Activated T-cell treated with anti-CD3 and anti-CD28 coated beads, Interleukin-2, amount 50 U/mL, for 1 hour (primary cell): ENCODE results near the gene PHKB.

Experiments used
- DNase-seq: peaks from one replicate; pipeline ENCODE4 v3.0.0-alpha.2; 2020

Gene PHKB

DNA sequence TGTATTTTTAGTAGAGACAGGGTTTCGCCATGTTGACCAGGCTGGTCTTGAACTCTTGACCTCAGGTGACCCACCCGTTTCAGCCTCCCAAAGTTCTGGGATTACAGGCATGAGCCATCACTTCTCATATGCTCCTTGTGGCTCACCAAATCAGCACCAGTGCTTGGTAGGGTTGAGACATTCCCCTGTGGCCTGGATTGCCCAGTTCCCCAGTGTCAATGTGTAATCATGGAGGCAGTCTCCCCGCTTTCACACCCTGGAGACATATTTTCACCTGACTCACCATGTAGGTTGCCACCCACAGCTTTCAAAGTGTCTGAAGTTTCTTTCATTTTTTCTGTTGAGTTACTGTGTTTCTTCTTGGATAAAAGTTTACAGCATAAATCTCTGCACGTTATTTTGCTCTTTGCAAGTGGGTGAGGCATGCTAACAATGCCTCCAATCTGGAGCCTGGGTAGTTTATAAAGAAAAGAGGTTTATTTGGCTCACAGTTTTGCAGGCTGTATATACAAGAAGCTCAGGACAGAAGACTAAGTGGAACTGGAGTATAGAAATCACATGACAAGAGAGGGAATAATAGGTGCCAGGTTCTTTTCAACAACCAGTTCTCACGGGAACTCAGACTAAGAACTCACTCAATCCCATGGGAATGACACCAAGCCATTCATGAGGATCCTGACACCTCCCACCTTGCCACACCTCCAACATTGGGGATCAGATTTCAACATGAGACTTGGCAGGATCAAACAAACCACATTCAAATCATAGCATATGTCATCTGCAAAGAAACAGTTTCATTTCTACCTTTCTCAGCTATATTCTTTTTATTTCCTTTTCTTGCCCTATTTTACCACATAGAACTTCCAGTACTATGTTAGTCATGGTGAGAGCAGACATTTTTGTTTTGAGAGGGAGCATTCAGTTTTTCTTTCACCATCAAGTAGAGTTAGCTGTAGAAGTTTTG is 113.2 kb downstream of the PHKB start:
- DNase-seq = no peak

DNA sequence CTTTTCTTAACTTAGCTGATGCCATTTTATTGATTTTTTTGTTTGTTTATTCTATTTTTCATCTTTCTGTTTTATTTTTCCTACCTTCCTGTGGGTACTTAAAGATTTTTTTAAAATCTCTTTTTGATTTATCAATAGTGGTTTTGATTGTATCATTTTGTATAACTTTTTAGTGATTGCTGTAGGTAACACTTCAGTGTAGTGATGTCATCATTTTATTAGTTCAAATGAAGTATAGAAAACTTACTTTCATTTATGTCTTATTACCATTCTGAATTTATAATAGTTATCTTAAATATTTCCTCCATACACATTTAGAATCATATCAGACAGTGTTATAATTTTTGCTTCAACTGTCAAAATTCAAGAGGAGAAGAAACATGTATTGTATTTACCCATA is 115.9 kb downstream of the PHKB start:
- DNase-seq = no peak

- DNase-seq = no peak
These were observed 116.9 kb downstream of the PHKB start for GRCh38 chr16:47578033-47578432.

DNA sequence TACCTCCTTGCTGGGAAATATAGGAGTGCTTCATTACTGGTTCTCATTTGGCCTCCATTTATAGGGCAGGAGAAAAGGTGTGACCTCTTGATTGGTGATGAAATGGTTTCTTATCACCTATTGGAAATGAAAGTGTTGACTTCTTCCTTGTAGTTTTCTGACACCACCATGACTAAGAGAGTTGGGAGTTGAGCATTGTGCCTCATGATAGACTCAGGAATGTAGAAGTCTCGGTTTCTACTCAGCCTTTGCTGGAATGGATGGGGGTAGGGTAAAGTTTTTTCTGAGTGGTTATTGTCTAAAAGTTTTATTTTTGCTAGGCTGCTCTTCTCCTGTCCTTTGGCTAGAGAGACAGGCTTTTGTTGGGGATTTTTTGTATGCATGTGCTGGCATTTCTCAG is 117.4 kb downstream of the PHKB start:
- no peak for DNase-seq

DNA sequence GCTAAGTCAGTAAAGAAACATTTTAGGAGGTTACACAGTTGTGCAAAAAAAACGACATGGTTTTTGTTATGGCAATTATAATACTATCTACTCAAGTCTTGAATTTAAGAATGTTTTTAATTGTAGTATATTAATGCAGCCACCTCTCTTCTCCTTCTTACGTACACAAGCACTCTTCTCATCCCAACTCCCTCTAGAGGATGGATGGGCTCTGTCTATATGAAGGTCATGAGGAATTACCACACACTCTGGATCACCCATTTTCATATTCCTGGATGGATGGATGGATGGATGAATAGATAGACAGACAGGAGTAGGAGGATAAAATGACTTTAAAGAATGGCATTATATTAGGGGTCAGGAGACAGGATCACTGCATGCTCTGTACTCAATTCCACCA is 120.0 kb downstream of the PHKB start:
- no peak for DNase-seq

DNA sequence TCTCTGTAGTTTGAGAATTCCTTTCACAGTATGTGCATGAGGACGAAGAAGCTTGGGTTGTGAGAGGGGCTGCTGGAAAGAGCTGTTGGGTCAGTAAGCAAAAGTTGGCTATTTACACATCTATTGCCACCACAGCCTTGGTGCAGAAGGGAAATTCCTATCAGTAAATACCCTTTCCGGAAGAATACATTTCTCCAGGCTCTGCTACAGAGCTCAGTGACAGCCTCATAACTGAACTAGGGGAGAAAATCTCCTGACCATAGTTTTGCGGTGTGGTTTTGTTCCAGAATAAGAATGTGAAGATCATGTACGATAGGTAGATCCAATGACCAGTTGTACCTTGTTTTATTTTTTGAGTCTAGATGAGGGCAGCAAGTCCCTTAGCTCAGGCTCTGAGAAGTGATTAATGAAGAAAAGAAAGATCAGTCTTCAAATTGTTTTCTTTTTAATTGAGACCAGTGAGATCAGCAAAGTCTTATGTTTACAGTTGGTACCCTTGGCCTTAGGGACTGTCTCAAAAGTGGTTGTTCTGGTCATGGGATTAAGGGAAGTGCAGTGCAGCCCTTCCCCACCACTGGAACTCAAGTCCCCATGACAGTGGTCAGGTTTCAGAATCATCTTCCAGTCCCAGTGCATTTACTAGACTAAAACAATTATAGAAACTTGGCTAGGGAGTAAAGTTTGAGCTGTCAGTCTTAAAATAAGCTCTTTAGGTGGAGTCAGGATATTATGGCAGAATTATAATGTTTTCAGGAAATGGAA is 123.5 kb downstream of the PHKB start:
- DNase-seq = no peak

DNA sequence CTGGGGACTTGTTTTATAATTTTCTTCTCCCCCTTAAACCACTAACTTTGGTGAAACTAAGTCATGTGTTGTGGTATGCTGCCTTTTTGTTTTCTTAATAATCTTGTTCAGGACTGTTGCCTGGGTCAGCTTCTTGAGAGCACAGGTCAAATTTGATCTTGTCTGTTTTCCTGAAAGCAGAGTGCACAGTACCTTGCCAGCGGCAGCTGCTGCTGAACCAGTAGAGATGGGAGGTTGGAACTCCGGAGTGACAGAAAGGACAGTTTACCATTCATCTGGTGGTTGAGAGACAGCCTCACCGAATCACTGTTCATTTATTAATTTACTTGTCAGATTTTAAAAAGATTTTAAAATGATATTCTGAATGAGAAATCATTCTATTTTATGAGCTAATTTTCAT is 125.0 kb downstream of the PHKB start:
- DNase-seq = no peak

GRCh38 chr16:47590472-47590871 is 129.3 kb downstream of the PHKB start:
- no peak for DNase-seq

DNA sequence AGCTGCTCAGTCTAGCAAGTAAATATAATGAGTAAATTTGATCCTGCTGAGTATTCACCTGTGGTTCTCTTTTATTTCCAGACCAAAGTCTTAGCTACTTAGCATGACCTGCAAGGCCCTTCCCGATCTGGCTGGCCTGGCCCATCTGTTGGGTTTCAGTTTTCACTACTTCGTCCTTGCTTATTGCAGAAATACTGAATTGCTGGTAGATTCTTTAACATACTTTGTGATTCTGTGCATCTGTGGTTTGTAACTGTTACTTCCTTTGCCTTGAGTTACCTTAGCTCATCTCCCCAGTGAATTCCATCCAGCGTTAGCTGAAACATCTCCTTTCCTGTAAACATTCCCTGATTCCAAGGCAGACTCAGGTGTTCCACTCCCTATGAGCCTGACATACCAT is 131.1 kb downstream of the PHKB start:
- DNase-seq = no peak

DNA sequence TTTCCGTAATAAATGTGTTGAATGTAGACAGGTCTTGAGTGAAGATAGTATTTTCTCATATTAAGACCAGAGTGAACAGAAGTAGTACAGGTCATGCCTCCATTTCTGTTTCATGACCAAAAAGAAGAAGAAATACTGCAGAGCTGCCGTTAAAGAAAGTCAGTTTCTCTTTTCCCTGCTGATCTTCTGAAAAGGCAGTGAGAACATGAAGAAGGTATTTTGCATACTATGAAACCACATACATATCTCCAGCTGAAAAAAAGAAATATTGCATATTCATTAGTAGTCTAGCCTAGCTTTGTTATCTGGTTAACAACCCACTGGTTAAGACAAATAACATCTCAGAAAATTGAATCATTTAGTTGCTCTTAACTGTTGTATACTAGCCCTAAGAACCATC is 138.4 kb downstream of the PHKB start:
- DNase-seq = no peak

GRCh38 chr16:47600376-47600775 is 139.2 kb downstream of the PHKB start:
- no peak for DNase-seq

DNA sequence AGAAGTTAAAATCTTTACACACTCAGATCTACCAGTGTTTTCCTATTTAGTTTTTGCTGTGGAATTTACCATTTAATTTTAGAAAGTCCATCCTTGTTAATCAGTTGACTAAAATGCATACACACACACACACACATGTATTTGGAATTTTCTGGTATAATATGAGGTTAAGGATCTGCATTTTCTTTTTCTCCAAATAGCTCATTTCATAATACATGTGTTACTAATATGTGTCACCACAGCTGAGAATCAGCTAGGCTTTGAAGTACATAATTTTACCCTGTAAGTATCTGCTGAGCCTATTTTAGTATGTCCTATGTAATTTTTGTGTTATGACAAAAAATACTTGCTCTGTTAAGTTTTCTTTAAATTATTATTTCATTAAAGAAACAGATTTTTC is 143.2 kb downstream of the PHKB start:
- no peak for DNase-seq

- DNase-seq = no peak
These were observed 149.9 kb downstream of the PHKB start for GRCh38 chr16:47611042-47611441.

GRCh38 chr16:47611848-47612493 is 150.8 kb downstream of the PHKB start:
- DNase-seq = no peak

DNA sequence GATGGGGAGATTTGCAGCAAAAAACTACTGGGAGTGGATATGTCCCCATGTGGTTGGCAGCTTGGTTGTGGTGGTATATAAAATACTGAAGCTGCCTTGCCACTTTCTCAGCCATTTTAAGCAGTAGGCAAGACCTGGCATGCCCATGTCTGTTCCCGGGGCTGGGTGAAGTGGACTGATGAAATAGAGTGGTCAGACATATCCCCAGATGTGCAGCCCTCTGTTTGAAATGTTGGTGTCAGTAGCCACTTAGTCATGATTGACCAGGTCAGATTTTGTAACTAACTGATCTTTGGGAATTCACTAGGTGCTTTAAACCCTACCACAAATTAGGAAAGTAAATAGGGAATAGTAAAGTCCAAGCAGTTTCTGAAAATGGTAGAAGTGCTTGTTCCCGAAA is 151.6 kb downstream of the PHKB start:
- no peak for DNase-seq

DNA sequence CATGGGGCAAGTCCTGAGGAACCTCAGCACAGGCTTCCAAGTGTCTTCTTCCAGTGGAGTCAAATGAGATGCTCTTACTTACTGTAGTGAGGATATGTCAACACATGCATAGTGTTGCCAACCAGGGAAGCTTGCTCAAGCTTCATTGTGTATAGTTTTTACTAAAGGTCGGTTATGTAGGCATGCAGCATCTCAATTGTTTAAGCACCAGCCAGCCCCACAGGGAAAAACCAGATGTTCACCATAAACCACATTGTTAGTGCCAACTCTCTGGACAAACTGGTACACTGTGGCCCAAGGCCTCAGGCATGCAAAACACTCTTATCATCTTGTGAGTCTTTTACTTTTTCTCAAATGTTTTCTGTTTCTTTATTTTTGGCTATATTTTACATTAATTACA is 152.1 kb downstream of the PHKB start:
- no peak for DNase-seq

GRCh38 chr16:47617732-47618131 is 156.6 kb downstream of the PHKB start:
- DNase-seq = no peak

DNA sequence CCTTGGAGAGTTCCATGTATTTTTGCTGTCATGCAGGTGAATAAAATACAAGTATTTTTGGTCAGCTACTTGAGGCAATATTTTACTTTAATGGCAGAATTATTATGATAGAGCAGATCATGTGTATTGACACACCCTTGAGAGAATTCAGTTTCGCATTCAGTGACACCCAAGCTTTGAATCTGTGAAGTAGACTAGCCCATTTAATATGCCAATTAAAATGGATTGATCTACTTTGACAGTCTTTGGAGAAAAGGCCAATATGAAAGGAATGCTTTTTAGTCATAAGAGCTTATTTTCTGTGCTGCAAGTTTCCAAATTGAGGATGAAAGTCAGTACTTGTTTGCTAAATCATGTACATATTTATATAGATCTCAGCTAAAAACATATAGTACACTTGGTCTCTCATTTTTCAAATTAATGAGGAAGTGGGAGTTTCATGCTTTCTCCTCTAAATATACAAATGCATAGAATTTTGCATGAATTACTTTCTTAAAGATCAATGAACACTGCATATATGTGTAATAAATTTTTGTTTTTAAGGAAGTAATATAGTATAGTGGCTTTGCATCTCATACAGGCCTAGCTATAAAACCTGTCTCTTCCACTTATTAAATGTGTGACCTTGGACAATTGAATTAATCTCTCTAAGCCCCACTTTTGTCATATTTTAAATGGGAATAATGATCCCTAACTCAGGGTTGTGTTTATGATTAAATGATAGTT is 161.5 kb downstream of the PHKB start:
- DNase-seq = no peak

- no peak for DNase-seq
These were observed 163.4 kb downstream of the PHKB start for GRCh38 chr16:47624563-47624962.

GRCh38 chr16:47625115-47625567 is 164.0 kb downstream of the PHKB start:
- DNase-seq = no peak

DNA sequence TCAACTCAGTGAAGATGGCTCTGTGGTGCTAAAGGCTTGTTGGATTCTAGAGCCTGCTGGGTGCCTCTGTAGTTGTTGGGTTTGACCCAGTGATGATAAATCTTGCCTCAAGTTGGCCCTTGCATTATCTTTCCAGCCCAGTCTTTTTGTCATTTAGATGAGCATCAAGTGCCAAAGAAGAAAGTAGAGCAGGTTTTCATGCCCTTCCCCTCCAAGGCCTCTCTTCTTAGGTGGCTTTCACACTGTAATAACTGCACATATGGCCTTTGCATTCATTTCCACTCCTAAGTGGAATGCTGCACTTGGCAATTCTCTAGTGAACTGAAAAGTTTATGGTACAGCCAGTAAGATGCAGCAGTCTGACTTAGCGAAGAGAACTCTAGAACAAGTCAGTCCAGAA is 165.1 kb downstream of the PHKB start:
- no peak for DNase-seq

GRCh38 chr16:47627085-47627639 is 166.0 kb downstream of the PHKB start:
- DNase-seq = no peak

GRCh38 chr16:47627721-47628120 is 166.6 kb downstream of the PHKB start:
- no peak for DNase-seq
